Prostate gland (tissue), 2 donors: ENCODE measurements around the gene IPCEF1. TPM values are rescaled to one million over a fixed set of nuclear protein-coding genes. Genes with fewer than 3 reads are reported as not detected.
A peak's percentile ranks its signal among the peaks of the same experiment; 100 is the strongest.

Source experiments
- DNase-seq: peaks from one replicate; pipeline ENCODE4 v3.0.0-alpha.2; 2019; ENCODE audit warnings: low spot score
- H3K27ac ChIP-seq, 2 donors: fragments of 200-600 bp; sonication (generic); 2 replicates each; pipeline ENCODE4 v1.5.1; 2017 to 2019
- H3K27me3 ChIP-seq: fragments of 200-600 bp; sonication (generic); replicated peaks from 2 replicates; pipeline ENCODE4 v1.5.1; 2019; ENCODE audit not compliant: insufficient read depth
- H3K36me3 ChIP-seq, 2 donors: fragments of 200-600 bp; sonication (generic); 1 replicate in 1 of 2; 2 replicates in 1 of 2; pipeline versions ENCODE4 v1.5.1 to v1.8.1; 2017 to 2019
- H3K4me1 ChIP-seq: fragments of 200-600 bp; sonication (generic); replicated peaks from 2 replicates; pipeline ENCODE4 v1.5.1; 2019
- H3K4me3 ChIP-seq, 2 donors: fragments of 200-600 bp; sonication (generic); 2 replicates each; pipeline ENCODE4 v1.5.1; 2017 to 2019
- H3K9me3 ChIP-seq: fragments of 200-600 bp; sonication (generic); 2 replicates; pipeline ENCODE4 v1.5.1; 2017
- CTCF ChIP-seq, 4 experiments: fragments of 200-600 bp in 2 of 4; fragments of 450-650 bp in 2 of 4; sonication (generic) in 2 of 4; IDR thresholded peaks; 1 replicate in 3 of 4; 2 replicates in 1 of 4; pipeline ENCODE4 v1.5.1; 2016 to 2019; ENCODE audit warnings: antibody characterized with exemption in 4 of 4, mild to moderate bottlenecking in 2 of 4, moderate library complexity in 2 of 4
- POLR2A ChIP-seq: fragments of 450-650 bp; IDR thresholded peaks from one replicate; pipeline ENCODE4 v1.6.1; 2016; ENCODE audit warnings: antibody characterized with exemption, mild to moderate bottlenecking
- POLR2AphosphoS5 ChIP-seq: sonication (generic); formaldehyde crosslinking; IDR thresholded peaks from one replicate; pipeline ENCODE4 v1.6.1; 2017; ENCODE audit warnings: antibody characterized with exemption
- WGBS: methylation state at CpG from one replicate; pipeline ENCODE4 v1.1.5; 2018; 5-methylcytosine and 5-hydroxymethylcytosine counted together
- intact Hi-C: fragments of 100-400 bp; cut with DNase I; formaldehyde crosslinking; loops from one replicate; pipeline ENCODE4 v1.14.2; 2022
- total RNA-seq, 2 donors: library from RNA; depleted of rRNA; stranded (reverse); fragments of >200 nt; gene quantifications; one replicate each; pipeline ENCODE4 v1.1.0, GENCODE V29; 2016

Gene IPCEF1
- total RNA-seq, 2 donors from 2014 or later: 1.0 to 6.1 TPM

GRCh38 chr6:154164397-154164796 is 192.2 kb downstream of the IPCEF1 start:
- H3K4me3 ChIP-seq: no peak overlapping the region
- intact Hi-C loops: no loop called here
- H3K27me3 ChIP-seq: no peaks in the 10 kb centered on the region
- no peak overlapping the region for H3K27ac ChIP-seq
- DNase-seq: peak; percentile 40
- WGBS: 13% methylated on average over 5 of the region's 5 CpGs
- H3K36me3 ChIP-seq: no peaks in the 10 kb centered on the region
- no peaks in the 10 kb centered on the region for H3K9me3 ChIP-seq
- TF ChIP-seq POLR2A: no peak
- peak; percentile 41 for TF ChIP-seq POLR2AphosphoS5
- no peaks in the 10 kb centered on the region for H3K4me1 ChIP-seq

GRCh38 chr6:154161689-154162088 is 194.9 kb downstream of the IPCEF1 start:
- DNase-seq: no peak
- no peaks in the 10 kb centered on the region for H3K9me3 ChIP-seq
- intact Hi-C loops: no loop called here
- TF ChIP-seq CTCF (IDR thresholded peaks at IDR 0.05) (no peak), POLR2A (no peak), POLR2AphosphoS5 (no peak)
- H3K4me3 ChIP-seq: no peak overlapping the region
- 88% methylated on average over 3 of the region's 3 CpGs for WGBS
- H3K27ac ChIP-seq: no peak overlapping the region
- H3K4me1 ChIP-seq: no peaks in the 10 kb centered on the region
- H3K27me3 ChIP-seq: no peaks in the 10 kb centered on the region
- H3K36me3 ChIP-seq: no peaks in the 10 kb centered on the region

- 90% methylated on average over 2 of the region's 2 CpGs for WGBS
- Histone ChIP-seq H3K9me3 (no peaks in the 10 kb centered on the region), H3K36me3 (no peaks in the 10 kb centered on the region), H3K4me3 (no peak overlapping the region), H3K4me1 (no peaks in the 10 kb centered on the region), H3K27me3 (no peaks in the 10 kb centered on the region), H3K27ac (no peak overlapping the region)
- DNase-seq: no peak
- intact Hi-C loops: loop anchor here (10.0 kb wide), 2 partner anchors 206 to 346 kb away; no protein-coding TSS in a partner anchor
- TF ChIP-seq POLR2AphosphoS5 (no peak), POLR2A (no peak), CTCF (IDR thresholded peaks at IDR 0.05) (no peak)
Measured at GRCh38 chr6:154159126-154159525, 197.5 kb downstream of the IPCEF1 start.

- no peak for DNase-seq
- Histone ChIP-seq H3K36me3 (no peaks in the 10 kb centered on the region), H3K27me3 (no peaks in the 10 kb centered on the region), H3K4me1 (no peaks in the 10 kb centered on the region), H3K27ac (no peak overlapping the region), H3K4me3 (no peak overlapping the region), H3K9me3 (no peaks in the 10 kb centered on the region)
- intact Hi-C loops: loop anchor here (2.0 to 10.0 kb wide), 3 partner anchors 119 to 347 kb away; no protein-coding TSS in a partner anchor
- no peak for TF ChIP-seq POLR2AphosphoS5
- TF ChIP-seq CTCF (IDR thresholded peaks at IDR 0.05): no peak
- TF ChIP-seq POLR2A: no peak
Measured at GRCh38 chr6:154157706-154158105, 198.9 kb downstream of the IPCEF1 start.

- 59% methylated on average over 4 of the region's 4 CpGs for WGBS
- Histone ChIP-seq H3K27ac (no peak overlapping the region), H3K4me3 (no peak overlapping the region), H3K9me3 (no peaks in the 10 kb centered on the region), H3K36me3 (no peaks in the 10 kb centered on the region), H3K4me1 (no peaks in the 10 kb centered on the region), H3K27me3 (no peaks in the 10 kb centered on the region)
- intact Hi-C loops: loop anchor here (2.0 to 10.0 kb wide), 3 partner anchors 120 to 348 kb away; no protein-coding TSS in a partner anchor
- DNase-seq: no peak
- TF ChIP-seq POLR2A (no peak), POLR2AphosphoS5 (no peak), CTCF (IDR thresholded peaks at IDR 0.05) (no peak)
Measured at GRCh38 chr6:154157082-154157481, 199.5 kb downstream of the IPCEF1 start.
